ENCODE data around the gene CASZ1. TPM values are rescaled to one million over a fixed set of nuclear protein-coding genes. Genes with fewer than 3 reads are reported as not detected.

Gene CASZ1
- total RNA-seq, 6 experiments from 2014 or later, result 0.14 to 0.67 (median 0.43) TPM

DNA sequence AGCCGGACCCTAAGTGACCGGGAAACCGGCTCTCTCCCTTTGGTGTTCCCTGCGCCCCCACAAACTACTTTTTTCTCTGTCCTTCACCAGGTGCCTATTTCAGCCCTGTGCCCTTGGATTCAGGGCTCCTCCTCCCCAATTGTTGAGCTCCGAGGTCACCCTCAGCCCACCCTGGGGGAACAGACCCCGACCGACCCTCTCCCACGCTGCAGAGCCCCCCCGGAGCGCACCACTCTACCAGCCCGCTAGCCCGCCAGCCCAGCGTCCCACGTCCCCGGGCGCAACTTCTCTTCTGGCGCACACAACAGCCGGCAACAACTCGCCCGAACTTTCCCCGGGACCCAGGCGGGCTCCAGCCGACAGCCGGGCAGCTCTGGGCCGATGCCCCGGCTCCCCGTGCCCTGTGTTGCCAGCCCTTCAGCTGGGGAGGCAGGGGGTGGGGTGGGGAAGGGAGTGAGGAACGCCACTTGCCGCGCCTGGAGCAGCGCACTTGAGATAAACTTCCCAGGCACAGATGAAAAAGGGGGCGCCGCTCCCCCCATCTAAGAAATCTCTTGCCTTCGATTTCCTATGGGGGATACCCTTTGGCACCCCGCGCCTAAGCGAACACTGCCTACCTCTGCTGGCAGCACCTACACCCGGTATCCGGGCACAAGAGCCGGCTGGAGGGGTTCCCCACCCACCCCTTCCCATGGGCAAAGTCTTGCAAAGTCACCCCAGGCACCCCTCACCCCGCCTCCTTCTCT, 997 bp downstream of the CASZ1 start:
- TF ChIP-seq, protein P1, sequence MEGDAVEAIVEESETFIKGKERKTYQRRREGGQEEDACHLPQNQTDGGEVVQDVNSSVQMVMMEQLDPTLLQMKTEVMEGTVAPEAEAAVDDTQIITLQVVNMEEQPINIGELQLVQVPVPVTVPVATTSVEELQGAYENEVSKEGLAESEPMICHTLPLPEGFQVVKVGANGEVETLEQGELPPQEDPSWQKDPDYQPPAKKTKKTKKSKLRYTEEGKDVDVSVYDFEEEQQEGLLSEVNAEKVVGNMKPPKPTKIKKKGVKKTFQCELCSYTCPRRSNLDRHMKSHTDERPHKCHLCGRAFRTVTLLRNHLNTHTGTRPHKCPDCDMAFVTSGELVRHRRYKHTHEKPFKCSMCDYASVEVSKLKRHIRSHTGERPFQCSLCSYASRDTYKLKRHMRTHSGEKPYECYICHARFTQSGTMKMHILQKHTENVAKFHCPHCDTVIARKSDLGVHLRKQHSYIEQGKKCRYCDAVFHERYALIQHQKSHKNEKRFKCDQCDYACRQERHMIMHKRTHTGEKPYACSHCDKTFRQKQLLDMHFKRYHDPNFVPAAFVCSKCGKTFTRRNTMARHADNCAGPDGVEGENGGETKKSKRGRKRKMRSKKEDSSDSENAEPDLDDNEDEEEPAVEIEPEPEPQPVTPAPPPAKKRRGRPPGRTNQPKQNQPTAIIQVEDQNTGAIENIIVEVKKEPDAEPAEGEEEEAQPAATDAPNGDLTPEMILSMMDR (IDR thresholded peaks at IDR 0.05), result no peak
- Mint-ChIP-seq H3K27ac (no peak overlapping the region), H3K27me3 (ENCODE audit: insufficient read depth) (peaks cover 40% of the 10 kb centered on the region), H3K9me3 (no peaks in the 10 kb centered on the region), H3K4me1 (ENCODE audit: low read depth) (peaks cover 18% of the 10 kb centered on the region), H3K36me3 (ENCODE audit: low read depth) (no peaks in the 10 kb centered on the region), H3K4me3 (peak overlapping the region; percentile 84)
- DNase-seq, result no peak

GRCh38 chr1:10794724-10795275, 1.6 kb downstream of the CASZ1 start:
- Mint-ChIP-seq H3K4me1 (ENCODE audit: low read depth) (peaks cover 18% of the 10 kb centered on the region), H3K27ac (no peak overlapping the region), H3K4me3 (peak overlapping the region; percentile 84), H3K27me3 (ENCODE audit: insufficient read depth) (peaks cover 35% of the 10 kb centered on the region), H3K9me3 (no peaks in the 10 kb centered on the region), H3K36me3 (ENCODE audit: low read depth) (no peaks in the 10 kb centered on the region)
- TF ChIP-seq, protein P1 (IDR thresholded peaks at IDR 0.05), result no peak
- no peak for DNase-seq

DNA sequence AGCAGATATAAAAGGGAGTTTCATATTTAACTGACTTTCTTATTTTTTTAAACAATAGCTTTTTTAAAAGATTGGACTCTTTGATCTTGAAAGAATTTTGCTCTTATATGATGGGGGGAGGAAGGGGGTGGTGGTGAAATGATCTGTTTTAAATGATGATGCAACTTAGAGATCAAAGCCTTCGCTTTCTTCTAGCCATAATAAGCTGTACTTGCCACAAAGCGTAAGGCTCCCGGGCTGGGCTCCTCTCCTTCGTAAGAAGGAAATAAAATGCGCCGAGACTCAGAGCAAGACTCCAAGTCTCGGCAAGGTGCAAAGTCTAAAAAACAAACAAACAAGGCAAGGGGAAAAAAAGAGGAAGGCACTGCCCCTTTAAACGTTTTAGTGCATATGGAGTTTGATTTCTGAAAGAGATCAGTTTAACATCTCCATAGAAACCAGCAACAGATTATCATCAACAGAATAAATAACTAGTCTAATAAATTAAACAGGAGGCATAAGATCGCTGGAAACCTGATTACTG, 3.3 kb downstream of the CASZ1 start:
- H3K27me3 Mint-ChIP-seq (ENCODE audit: insufficient read depth), result peaks cover 28% of the 10 kb centered on the region
- H3K27ac Mint-ChIP-seq, result no peak overlapping the region
- TF ChIP-seq, protein P1 (IDR thresholded peaks at IDR 0.05), result no peak
- peaks cover 18% of the 10 kb centered on the region for H3K4me1 Mint-ChIP-seq (ENCODE audit: low read depth)
- no peaks in the 10 kb centered on the region for H3K9me3 Mint-ChIP-seq
- H3K4me3 Mint-ChIP-seq, result no peak overlapping the region
- no peak for DNase-seq
- no peaks in the 10 kb centered on the region for H3K36me3 Mint-ChIP-seq (ENCODE audit: low read depth)

DNA sequence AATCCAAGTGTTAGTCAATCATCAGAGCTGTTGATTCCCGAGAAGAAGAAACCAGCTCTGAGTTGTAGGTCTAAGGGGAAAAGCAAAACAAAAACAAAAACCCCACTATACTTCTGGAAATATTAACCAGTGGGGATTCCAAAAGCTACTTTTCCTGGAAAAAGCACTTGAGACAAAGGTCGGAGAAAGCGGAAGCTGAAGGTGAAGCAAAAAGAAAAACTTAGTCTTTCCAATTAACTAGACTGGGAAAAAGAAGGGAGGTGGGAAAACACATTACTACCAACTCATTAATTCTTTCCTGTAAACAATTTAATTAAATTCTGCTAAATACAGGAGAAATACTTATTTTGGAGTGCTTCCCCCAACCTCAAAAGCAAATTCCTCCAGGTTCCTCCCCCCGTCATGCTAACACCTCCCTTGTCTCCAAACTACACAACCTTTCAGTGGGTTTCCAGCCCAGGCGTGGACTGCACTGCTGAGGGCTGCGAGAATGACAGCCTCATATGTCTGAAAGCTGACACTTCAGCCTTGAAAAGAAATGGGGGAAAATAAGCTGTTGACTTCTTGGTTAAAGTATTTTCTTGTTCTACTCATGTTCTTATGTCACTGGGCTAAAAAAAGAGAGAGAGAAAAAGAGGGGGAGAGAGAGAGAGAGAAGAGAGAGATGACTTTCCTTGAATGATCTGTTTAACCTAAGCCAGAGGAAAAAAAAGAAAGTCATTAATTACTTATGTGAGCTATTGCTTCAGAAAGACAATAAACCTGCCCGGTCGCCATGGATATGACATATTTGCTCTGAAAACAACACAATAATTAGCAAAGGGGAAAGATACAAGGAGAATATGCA, 5.1 kb downstream of the CASZ1 start:
- H3K4me3 Mint-ChIP-seq, result no peak overlapping the region
- TF ChIP-seq, protein P1 (IDR thresholded peaks at IDR 0.05), result no peak
- H3K9me3 Mint-ChIP-seq, result no peaks in the 10 kb centered on the region
- peaks cover 18% of the 10 kb centered on the region for H3K4me1 Mint-ChIP-seq (ENCODE audit: low read depth)
- no peaks in the 10 kb centered on the region for H3K36me3 Mint-ChIP-seq (ENCODE audit: low read depth)
- H3K27me3 Mint-ChIP-seq (ENCODE audit: insufficient read depth), result peaks cover 37% of the 10 kb centered on the region
- no peak overlapping the region for H3K27ac Mint-ChIP-seq
- DNase-seq, result no peak

GRCh38 chr1:10789803-10790702, 6.4 kb downstream of the CASZ1 start:
- Mint-ChIP-seq H3K36me3 (ENCODE audit: low read depth) (no peaks in the 10 kb centered on the region), H3K4me3 (no peak overlapping the region), H3K4me1 (ENCODE audit: low read depth) (peaks cover 14% of the 10 kb centered on the region), H3K9me3 (no peaks in the 10 kb centered on the region), H3K27me3 (ENCODE audit: insufficient read depth) (peaks cover 41% of the 10 kb centered on the region), H3K27ac (no peak overlapping the region)
- TF ChIP-seq, protein P1 (IDR thresholded peaks at IDR 0.05), result no peak
- no peak for DNase-seq
